CD4-positive, CD25-positive, alpha-beta regulatory T cell (primary cell): Measurements from ENCODE around the gene CXCL14. TPM values are rescaled to one million over a fixed set of nuclear protein-coding genes. Genes with fewer than 3 reads are reported as not detected.

Source experiments
- ATAC-seq, 2 donors: fragments of 150-1000 bp; cut with Tn5 transposase; one replicate each; pipeline ENCODE4 v1.10.0; 2021; ENCODE audit warnings: low read depth in 2 of 2, moderate number of reproducible peaks in 2 of 2, moderate library complexity in 1 of 2
- DNase-seq, 3 donors: peaks; one replicate each; pipeline versions ENCODE4 v3.0.0 to v3.0.0-alpha.2; 2012 to 2022; ENCODE audit warnings: mixed read lengths in 1 of 3
- H3K27ac ChIP-seq: one replicate; pipeline ENCODE4 v1.7.0; 2013; ENCODE audit warnings: mild to moderate bottlenecking, low read length; ENCODE audit not compliant: insufficient read depth, poor library complexity, severe bottlenecking
- H3K27me3 ChIP-seq: one replicate; pipeline ENCODE4 v1.7.0; 2013; ENCODE audit warnings: low read length; ENCODE audit not compliant: control insufficient read depth, insufficient read depth
- H3K36me3 ChIP-seq: one replicate; pipeline ENCODE4 v1.7.0; 2013; ENCODE audit warnings: mild to moderate bottlenecking, low read length, moderate library complexity; ENCODE audit not compliant: control insufficient read depth, insufficient read depth
- H3K4me1 ChIP-seq: 2 replicates; pipeline ENCODE4 v1.7.0; 2013; ENCODE audit warnings: mild to moderate bottlenecking, low read length; ENCODE audit not compliant: insufficient read depth, control insufficient read depth, poor library complexity, severe bottlenecking
- H3K4me3 ChIP-seq: one replicate; pipeline ENCODE4 v1.7.0; 2013; ENCODE audit warnings: low read depth, mild to moderate bottlenecking, low read length, moderate library complexity
- H3K9me3 ChIP-seq, 2 experiments: 1 replicate in 1 of 2; 2 replicates in 1 of 2; pipeline ENCODE4 v1.7.0; 2013; ENCODE audit warnings: low read length in 2 of 2, mild to moderate bottlenecking in 1 of 2, moderate library complexity in 1 of 2; ENCODE audit not compliant: control insufficient read depth in 2 of 2
- H3K27ac Mint-ChIP-seq, 3 donors: one replicate each; pipeline ENCODE4 v1.8.0; 2020 to 2022; ENCODE audit warnings: mild to moderate bottlenecking in 3 of 3, mixed read lengths in 3 of 3, moderate library complexity in 2 of 3
- H3K27me3 Mint-ChIP-seq: one replicate; pipeline ENCODE4 v1.8.0; 2022; ENCODE audit warnings: mild to moderate bottlenecking, mixed read lengths
- H3K36me3 Mint-ChIP-seq: one replicate; pipeline ENCODE4 v1.8.0; 2020; ENCODE audit warnings: mixed read lengths
- H3K4me1 Mint-ChIP-seq, 4 donors: one replicate each; pipeline ENCODE4 v1.8.0; 2020 to 2022; ENCODE audit warnings: mixed read lengths in 4 of 4, mild to moderate bottlenecking in 1 of 4
- H3K4me3 Mint-ChIP-seq, 4 donors: one replicate each; pipeline ENCODE4 v1.8.0; 2020 to 2022; ENCODE audit warnings: mild to moderate bottlenecking in 4 of 4, mixed read lengths in 4 of 4, moderate library complexity in 3 of 4
- H3K9me3 Mint-ChIP-seq, 7 donors: one replicate each; pipeline ENCODE4 v1.8.0; 2020 to 2022; ENCODE audit warnings: mixed read lengths in 7 of 7, mild to moderate bottlenecking in 3 of 7, moderate library complexity in 2 of 7
- polyA plus RNA-seq, 4 donors: library from polyadenylated mRNA; unstranded; fragments of 300-500 nt; fragmentation: Illumina TruSeq; gene quantifications; one replicate each; pipeline ENCODE4 v1.2.3, GENCODE V29; 2021
- total RNA-seq: library from RNA; stranded (reverse); gene quantifications from one replicate; pipeline ENCODE4 v1.2.3, GENCODE V29; 2022

The CXCL14 gene
- total and polyA plus RNA-seq, 5 donors from 2014 or later: not detected

- no peak overlapping the region for H3K27ac ChIP-seq
- H3K36me3 ChIP-seq: no peaks in the 10 kb centered on the region
- peaks cover 18% of the 10 kb centered on the region for H3K27me3 Mint-ChIP-seq
- peaks cover 0 to 23% (median 6%) of the 10 kb centered on the region in 7 donors for H3K9me3 Mint-ChIP-seq
- DNase-seq (no peak), ATAC-seq (no peak)
- no peaks in the 10 kb centered on the region for H3K4me1 Mint-ChIP-seq
- no peaks in the 10 kb centered on the region for H3K4me1 ChIP-seq
- H3K9me3 ChIP-seq: peaks cover 9 to 19% of the 10 kb centered on the region in 2 experiments
- H3K27me3 ChIP-seq: no peaks in the 10 kb centered on the region
- H3K36me3 Mint-ChIP-seq: no peaks in the 10 kb centered on the region
- H3K27ac Mint-ChIP-seq: no peak overlapping the region
- H3K4me3 Mint-ChIP-seq: no peak overlapping the region
- H3K4me3 ChIP-seq: no peak overlapping the region
These were observed 36.4 kb upstream of the CXCL14 start for GRCh38 chr5:135615171-135615570.

- peaks cover 5% of the 10 kb centered on the region for H3K27me3 Mint-ChIP-seq
- no peaks in the 10 kb centered on the region for H3K9me3 ChIP-seq
- H3K27ac ChIP-seq: no peak overlapping the region
- H3K4me1 ChIP-seq: no peaks in the 10 kb centered on the region
- DNase-seq (no peak), ATAC-seq (no peak)
- no peaks in the 10 kb centered on the region for H3K4me1 Mint-ChIP-seq
- no peak overlapping the region for H3K27ac Mint-ChIP-seq
- H3K27me3 ChIP-seq: no peaks in the 10 kb centered on the region
- no peak overlapping the region for H3K4me3 Mint-ChIP-seq
- H3K9me3 Mint-ChIP-seq: peaks cover 0 to 2% (median 0%) of the 10 kb centered on the region in 7 donors
- H3K36me3 Mint-ChIP-seq: no peaks in the 10 kb centered on the region
- H3K36me3 ChIP-seq: no peaks in the 10 kb centered on the region
- no peak overlapping the region for H3K4me3 ChIP-seq
These were observed 31.2 kb upstream of the CXCL14 start for GRCh38 chr5:135609981-135610380.

- Mint-ChIP-seq H3K36me3 (no peaks in the 10 kb centered on the region), H3K9me3 (peaks cover 0 to 2% (median 0%) of the 10 kb centered on the region in 7 donors), H3K4me1 (no peaks in the 10 kb centered on the region), H3K27ac (no peak overlapping the region), H3K4me3 (no peak overlapping the region), H3K27me3 (no peaks in the 10 kb centered on the region)
- H3K4me3 ChIP-seq: no peak overlapping the region
- no peaks in the 10 kb centered on the region for H3K27me3 ChIP-seq
- ATAC-seq: no peak
- no peak overlapping the region for H3K27ac ChIP-seq
- H3K36me3 ChIP-seq: no peaks in the 10 kb centered on the region
- no peaks in the 10 kb centered on the region for H3K4me1 ChIP-seq
- DNase-seq: no peak
- H3K9me3 ChIP-seq: no peaks in the 10 kb centered on the region
These were observed 30.1 kb upstream of the CXCL14 start for GRCh38 chr5:135608761-135609443.

- no peak for DNase-seq
- Mint-ChIP-seq H3K9me3 (peaks cover 0 to 2% (median 0%) of the 10 kb centered on the region in 7 donors), H3K27me3 (no peaks in the 10 kb centered on the region), H3K36me3 (no peaks in the 10 kb centered on the region), H3K4me3 (no peak overlapping the region), H3K27ac (no peak overlapping the region), H3K4me1 (no peaks in the 10 kb centered on the region)
- H3K36me3 ChIP-seq: no peaks in the 10 kb centered on the region
- H3K27ac ChIP-seq: no peak overlapping the region
- H3K9me3 ChIP-seq: no peaks in the 10 kb centered on the region
- H3K27me3 ChIP-seq: no peaks in the 10 kb centered on the region
- no peak for ATAC-seq
- no peaks in the 10 kb centered on the region for H3K4me1 ChIP-seq
- no peak overlapping the region for H3K4me3 ChIP-seq
These were observed 29.6 kb upstream of the CXCL14 start for GRCh38 chr5:135608361-135608760.

- Mint-ChIP-seq H3K27ac (no peak overlapping the region), H3K36me3 (no peaks in the 10 kb centered on the region), H3K27me3 (no peaks in the 10 kb centered on the region), H3K4me3 (no peak overlapping the region), H3K4me1 (no peaks in the 10 kb centered on the region), H3K9me3 (peaks cover 0 to 2% (median 0%) of the 10 kb centered on the region in 7 donors)
- DNase-seq: no peak
- H3K27me3 ChIP-seq: no peaks in the 10 kb centered on the region
- no peak for ATAC-seq
- H3K4me3 ChIP-seq: no peak overlapping the region
- no peaks in the 10 kb centered on the region for H3K9me3 ChIP-seq
- no peak overlapping the region for H3K27ac ChIP-seq
- H3K4me1 ChIP-seq: no peaks in the 10 kb centered on the region
- no peaks in the 10 kb centered on the region for H3K36me3 ChIP-seq
These were observed 27.6 kb upstream of the CXCL14 start for GRCh38 chr5:135606431-135606830.

- Histone ChIP-seq H3K9me3 (no peaks in the 10 kb centered on the region), H3K36me3 (no peaks in the 10 kb centered on the region), H3K4me3 (no peak overlapping the region), H3K27ac (no peak overlapping the region), H3K4me1 (no peaks in the 10 kb centered on the region), H3K27me3 (no peaks in the 10 kb centered on the region)
- Mint-ChIP-seq H3K9me3 (peaks cover 0 to 3% (median 0%) of the 10 kb centered on the region in 7 donors), H3K36me3 (no peaks in the 10 kb centered on the region), H3K4me3 (no peak overlapping the region), H3K27ac (no peak overlapping the region), H3K4me1 (no peaks in the 10 kb centered on the region), H3K27me3 (no peaks in the 10 kb centered on the region)
- ATAC-seq (no peak), DNase-seq (no peak)
These were observed 26.4 kb upstream of the CXCL14 start for GRCh38 chr5:135605221-135605620.

GRCh38 chr5:135604056-135604455, 25.3 kb upstream of the CXCL14 start:
- Mint-ChIP-seq H3K27me3 (no peaks in the 10 kb centered on the region), H3K4me1 (no peaks in the 10 kb centered on the region), H3K4me3 (no peak overlapping the region), H3K27ac (no peak overlapping the region), H3K9me3 (peaks cover 0 to 3% (median 0%) of the 10 kb centered on the region in 7 donors), H3K36me3 (no peaks in the 10 kb centered on the region)
- Histone ChIP-seq H3K27me3 (no peaks in the 10 kb centered on the region), H3K9me3 (no peaks in the 10 kb centered on the region), H3K27ac (no peak overlapping the region), H3K36me3 (no peaks in the 10 kb centered on the region), H3K4me3 (no peak overlapping the region), H3K4me1 (no peaks in the 10 kb centered on the region)
- no peak for ATAC-seq
- no peak for DNase-seq
